NCI-H82 (cell line): ENCODE measurements around the gene PLPPR1.
"Not testable (repeated sequence)": the region's sequence is repeated elsewhere in the genome, so short reads cannot be mapped to it uniquely, and the experiment has no call there.

Source experiments
- DNase-seq: peaks from one replicate; lab custom pipeline; 2025; lab: John Stamatoyannopoulos, UW

The PLPPR1 gene

DNA sequence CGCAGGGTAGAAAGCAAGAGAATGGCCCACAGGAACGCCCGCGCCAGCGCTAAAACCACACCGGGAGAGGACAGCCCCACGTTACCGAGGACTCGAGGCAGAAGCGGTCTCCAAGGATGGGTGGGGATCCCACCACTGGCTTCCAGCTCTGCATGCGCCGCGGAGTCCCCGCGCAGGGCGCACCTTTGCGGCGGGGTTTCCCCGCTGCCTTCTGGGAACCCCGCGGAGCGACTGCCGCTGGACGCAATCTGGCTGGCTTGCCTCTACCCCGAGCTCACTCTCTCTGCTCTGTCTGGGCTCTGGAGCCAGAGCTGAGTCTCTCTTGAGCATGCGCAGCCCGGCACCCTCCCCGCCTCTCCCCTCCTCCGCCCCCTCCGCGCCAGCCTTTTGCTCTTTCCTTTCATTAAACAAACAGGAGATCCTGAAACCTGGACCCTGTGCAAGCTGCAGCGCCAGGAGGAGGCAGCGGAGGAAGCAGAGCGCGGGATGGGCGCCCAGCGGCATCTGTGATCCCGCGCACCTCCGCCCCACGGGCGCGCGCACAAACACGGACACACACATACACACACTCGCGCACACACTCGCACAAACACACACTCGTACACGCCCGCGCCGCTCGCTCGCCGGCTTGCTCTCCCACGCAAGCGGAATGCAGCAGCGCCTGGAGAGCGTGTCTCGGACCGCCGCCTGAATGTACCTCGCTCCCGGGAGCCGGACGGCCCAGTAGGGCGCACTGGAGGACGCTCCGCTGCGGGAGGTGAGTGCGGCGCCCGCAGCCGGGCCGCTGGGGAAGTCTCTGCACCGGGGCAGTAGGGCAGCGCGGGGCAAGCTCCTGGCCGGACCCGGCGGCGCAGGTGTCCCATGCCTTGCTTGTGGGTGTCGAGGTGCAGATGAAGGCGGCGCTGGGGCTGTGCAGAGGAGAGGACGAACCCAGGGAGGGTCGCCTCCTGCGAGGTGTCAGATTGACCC is at the start of gene PLPPR1:
Gene PLPPR1, plus strand, starts transcription at position 382 of the 969 bp plus-strand sequence.
- peak; percentile 94 for DNase-seq

GRCh38 chr9:100989731-100990130 is 38.8 kb upstream of the PLPPR1 start:
- DNase-seq = no peak

DNA sequence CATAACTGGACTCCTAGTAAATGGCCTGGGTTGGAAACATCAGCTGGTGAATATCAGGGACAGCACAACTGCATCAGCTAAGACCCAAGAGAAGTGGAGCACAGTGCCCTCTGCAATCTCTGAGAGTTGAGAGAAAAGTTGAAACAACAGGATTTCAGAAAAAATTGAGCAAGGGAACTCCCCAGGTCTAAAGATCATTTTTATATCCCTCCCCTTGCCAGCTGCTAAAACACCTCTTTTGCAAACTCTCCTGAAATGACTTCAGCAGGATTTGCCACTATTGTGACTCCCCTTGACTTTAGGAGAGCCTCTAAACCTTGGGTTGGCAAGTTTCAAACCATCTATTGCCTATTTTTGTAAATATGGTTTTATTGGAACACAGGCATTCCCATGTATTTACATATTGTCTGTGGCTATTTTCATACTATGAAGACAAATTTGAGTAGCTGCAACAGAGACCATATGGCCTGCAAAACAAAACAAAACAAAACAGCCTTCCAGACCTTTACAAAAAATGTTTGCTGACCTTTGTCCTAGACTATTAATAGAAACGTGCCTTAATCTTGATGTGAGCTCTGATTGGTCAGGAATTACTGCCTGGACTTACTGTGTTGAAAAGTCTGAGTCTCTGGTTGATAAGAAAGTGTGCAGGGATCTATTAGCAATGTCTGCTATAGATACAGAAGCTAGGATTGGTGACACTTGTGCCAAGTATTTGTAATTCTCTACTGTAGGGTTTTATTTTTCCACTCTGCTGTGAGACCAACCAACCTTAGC is 37.7 kb upstream of the PLPPR1 start:
- DNase-seq = peak; percentile 4

DNA sequence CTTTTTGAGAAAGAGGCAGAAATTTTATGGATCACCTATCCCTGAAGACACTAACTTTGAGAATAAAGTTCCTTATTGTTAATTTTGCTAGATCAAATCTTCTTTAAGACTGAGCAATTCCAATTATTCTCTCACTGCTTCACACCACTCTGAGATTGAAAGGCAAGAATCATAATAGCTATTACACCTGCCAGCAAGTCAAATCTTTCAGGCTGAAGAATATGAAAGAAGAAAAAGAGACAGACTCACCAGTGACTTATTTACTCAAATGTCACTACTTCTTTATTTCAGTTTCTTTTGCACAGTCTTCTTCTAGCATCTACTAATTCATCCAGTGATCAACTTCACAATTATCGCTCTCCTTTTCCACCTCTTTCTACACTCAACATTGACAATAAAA is 35.9 kb upstream of the PLPPR1 start:
- no peak for DNase-seq

DNA sequence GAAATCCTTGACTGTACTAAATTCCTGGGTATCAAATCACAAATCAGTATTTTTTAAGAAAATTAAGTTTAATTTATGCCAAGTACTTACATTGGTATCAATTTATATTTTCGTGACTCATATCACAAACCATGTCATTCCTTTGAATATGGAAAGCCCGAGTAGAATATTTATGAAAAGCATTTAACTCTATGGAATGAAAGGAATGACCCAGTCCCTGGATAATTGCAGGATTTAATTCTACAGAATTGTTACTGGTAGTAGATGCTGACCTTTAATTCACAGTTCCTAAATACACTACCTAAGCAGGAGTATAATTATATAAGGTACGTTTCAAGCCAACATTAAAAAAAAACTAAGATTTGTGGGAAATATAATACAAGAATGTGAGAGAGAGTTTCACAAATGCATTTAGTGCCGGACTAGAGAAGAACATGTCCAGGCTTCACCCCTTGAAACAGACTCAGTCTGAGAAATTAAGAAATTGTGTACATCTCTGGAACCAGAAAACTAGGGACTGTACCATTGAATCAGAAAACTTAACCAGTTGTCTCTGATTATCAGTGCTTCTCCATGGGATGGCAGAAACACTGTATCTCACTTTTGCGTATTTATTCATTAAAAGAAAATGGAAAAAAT is 28.5 kb upstream of the PLPPR1 start:
- no peak for DNase-seq

DNA sequence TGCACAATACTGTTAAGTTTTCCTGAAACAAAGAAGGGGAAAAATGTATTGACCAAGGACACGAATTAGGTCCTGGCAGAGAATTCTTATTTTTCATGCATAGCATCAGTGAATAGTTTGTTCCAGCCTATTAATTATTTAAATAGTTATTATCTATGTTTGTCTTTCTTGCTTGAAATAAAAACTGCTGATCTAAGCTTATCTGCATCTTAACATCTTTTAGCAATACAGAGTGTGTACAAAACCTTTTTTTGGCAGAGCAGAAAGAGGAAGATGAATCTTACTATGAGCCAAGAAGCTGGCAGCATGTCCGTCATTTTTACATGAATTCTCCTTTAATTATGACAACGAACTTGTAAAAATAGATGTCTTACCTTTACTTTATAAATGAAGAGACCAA is 23.3 kb upstream of the PLPPR1 start:
- DNase-seq = no peak

DNA sequence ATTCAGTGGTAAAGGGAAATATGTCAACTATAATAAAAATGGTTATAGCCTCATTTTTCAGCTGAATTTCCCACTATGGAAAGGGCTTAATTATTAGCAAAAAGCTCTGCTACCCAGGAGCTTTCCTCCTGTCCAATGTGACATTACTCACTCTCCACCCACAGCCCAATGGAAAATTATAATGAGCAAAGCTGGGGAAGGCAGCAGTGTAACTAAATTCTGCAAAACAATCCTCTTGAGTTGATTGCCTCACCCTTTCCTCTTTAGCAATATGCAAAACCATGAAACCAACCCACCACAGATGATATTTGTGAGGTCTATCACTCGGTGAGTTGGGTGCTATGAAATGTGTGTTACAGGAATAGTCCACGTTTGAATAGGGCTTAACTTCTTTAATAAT is 14.0 kb upstream of the PLPPR1 start:
- DNase-seq = no peak

- DNase-seq = peak; percentile 40
These were observed 10.1 kb upstream of the PLPPR1 start for GRCh38 chr9:101018467-101018866.

- peak; percentile 1 for DNase-seq
These were observed 5.8 kb upstream of the PLPPR1 start for GRCh38 chr9:101022704-101023103.

GRCh38 chr9:101025940-101026339 is 2.6 kb upstream of the PLPPR1 start:
- DNase-seq = peak; percentile 47

DNA sequence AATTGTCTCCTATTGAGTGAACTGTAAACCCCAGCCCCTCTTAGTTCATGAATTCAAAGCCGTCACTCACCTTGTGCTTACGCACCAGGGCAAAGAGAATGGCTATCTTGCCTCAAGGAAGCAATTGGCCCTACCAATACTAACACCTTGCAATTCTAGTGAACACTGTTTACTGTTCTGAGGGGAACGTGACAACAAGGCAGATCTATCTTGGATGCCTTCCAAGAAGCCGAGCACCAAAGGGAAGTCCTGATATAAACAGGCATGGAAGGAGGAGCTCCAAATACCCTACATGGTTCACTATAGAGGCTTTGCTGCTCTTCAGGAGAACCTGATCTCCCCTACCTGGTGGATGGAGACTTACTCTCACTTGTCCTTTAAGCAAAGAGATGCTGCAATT is 1.7 kb upstream of the PLPPR1 start:
- peak; percentile 62 for DNase-seq

DNA sequence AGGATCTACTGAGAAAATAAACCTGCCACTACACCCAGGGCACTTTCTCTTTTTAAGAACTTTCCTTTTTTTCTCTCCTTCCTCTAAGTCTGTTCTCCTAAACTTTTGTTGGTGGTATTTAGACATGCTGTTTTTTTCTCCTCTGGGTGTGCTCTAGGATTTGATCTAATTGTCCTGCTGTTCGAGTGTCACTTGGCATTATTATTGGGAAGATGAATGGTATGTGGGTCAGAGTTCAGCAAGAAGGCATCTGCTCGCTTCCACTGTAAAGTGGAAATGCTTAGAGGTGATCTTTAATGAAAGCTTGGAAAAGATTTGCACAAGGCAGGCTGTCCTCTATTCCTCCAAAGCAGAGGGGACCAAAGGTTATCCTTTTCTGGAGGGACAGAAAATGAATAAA is 1.3 kb upstream of the PLPPR1 start:
- peak; percentile 77 for DNase-seq

DNA sequence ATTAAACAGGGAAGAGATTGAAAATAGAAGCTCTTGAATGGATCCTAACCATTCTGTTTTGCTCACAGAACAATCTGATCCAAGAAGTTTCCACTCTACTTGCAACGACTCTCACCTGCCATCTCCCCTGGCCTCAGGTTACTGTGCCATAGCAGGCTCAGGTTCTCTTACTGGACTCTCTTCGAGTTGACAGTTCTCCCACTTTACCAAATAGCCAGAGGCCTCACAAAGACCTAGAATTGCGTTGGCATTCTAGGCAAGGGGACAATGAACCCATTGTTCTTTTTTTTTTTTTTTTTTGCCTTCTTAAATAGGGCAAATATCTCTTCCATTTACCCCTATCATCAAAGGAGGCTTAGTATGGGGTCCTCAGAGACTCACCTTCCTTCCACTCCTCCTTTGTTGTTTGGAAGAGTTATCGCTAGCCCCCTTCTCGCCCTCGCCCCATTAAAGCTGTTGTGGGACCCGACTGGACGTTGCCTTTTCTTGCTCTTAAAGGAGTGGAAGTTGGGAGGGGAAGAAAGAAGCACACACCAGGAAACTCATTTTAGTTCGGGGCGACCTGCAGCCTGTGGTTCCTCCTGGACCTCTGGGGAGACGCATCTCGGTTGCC is 688 bp upstream of the PLPPR1 start:
- no peak for DNase-seq

DNA sequence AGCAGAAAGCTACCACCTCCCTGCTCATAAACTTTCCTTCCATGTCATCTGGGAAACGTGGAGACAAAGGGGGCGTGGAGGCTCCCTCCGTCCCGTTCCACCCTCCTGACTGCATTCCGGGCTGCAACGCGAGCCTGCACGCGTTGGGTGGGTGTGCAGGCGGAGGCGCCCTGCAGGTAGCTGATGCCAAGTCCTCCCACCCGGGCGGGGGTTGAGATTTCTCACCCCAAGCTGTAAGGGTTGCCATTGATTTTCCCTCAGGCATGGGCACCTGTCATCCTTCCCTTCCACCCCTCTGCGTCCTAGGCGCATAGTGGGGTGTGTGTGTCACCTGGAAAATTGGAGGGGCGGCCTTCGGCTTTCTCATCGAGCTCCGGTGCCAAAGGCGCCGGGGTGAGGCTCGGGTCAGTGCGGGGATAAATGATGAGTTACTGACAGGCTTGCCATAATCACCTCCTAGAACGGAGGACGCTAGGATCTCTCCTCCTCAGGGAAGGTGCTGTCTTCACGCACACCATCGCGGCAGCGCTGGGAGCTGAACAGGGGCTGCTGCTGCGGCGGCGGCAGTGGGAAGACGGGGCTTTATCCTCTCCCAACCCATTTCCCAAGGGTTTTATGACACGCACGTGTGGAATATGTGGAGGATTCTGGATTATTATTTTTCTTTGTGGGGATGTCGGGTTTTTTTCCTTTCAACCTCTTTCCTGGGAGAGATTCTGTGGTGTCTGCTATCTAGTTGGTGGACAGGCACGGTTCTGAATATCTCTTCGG is 973 bp downstream of the PLPPR1 start:
- DNase-seq = peak; percentile 50

DNA sequence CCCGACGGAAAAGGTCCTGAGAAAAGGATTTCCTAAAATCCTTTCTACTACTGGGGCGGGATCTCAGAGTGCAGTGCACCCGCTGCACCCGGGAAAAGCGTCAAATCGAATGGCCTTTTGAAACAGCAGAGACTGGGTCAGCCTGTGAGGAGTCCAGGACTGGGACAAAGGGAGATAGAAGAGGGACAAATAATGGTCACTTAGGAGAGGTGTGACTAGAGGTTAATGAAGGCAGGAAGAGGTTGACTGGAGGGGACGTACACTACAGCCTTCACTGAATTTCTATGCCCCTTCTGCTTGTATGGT is 1.5 kb downstream of the PLPPR1 start:
- DNase-seq = no peak

- DNase-seq = no peak
These were observed 3.9 kb downstream of the PLPPR1 start for GRCh38 chr9:101032426-101032825.

DNA sequence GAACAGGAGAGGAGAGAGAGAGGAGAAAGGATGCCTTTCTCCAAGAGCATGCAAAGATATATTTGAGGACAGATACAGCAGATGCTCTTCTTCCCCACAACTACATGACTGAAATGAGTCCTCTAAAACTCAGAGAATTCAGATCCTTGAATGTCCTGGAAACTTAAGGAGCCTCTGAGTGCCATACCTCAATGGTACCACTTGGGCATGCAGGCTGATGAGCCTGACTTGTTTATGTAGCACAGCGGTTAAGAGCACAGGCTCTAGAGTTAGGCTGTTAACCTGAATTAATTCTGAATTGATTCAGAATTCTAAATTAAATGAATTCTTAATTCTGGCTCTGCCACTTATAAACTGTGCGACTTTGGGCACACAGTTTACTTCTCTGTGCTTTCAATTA is 5.7 kb downstream of the PLPPR1 start:
- no peak for DNase-seq

GRCh38 chr9:101035098-101035497 is 6.6 kb downstream of the PLPPR1 start:
- no peak for DNase-seq

DNA sequence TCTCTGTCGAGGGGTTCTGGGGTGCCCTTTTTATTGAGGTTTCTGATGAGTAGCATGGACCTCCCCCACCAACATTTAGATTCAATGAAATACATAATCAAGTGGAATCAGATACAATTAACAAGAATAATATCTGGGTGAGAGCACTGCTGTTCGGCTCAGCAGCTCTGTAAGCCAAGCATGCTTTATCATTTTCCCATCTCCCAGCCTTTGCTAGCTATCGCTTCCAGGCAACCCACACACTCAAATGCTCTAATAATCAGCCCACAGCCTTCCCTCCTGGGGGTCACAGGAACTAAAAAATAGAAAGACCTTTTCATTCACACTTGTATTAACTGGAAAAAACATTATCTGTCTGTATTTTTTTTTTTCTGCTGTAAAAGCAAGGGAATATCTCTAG is 8.9 kb downstream of the PLPPR1 start:
- DNase-seq = no peak

GRCh38 chr9:101038488-101038887 is 10.0 kb downstream of the PLPPR1 start:
- DNase-seq = no peak

- not testable (repeated sequence) for DNase-seq
These were observed 11.1 kb downstream of the PLPPR1 start for GRCh38 chr9:101039581-101039980.
